ENCODE results near the gene KRTAP13-4.

- no peak for TF ChIP-seq CEBPB (IDR thresholded peaks at IDR 0.05)
- no peak for TF ChIP-seq PBX3 (IDR thresholded peaks at IDR 0.05)
- no peak for TF ChIP-seq POLR2A (IDR thresholded peaks at IDR 0.05; ENCODE audit: low read length)
- no peak for TF ChIP-seq EP300 (IDR thresholded peaks at IDR 0.05)
- no peak for TF ChIP-seq CTCF (IDR thresholded peaks at IDR 0.05)
- TF ChIP-seq RAD21 (conservative IDR thresholded peaks at IDR 0.05 in 1 of 2, IDR thresholded peaks at IDR 0.05 in 1 of 2), result no peak
- no peak for TF ChIP-seq HOXA7 (CRISPR knock-in tag; IDR thresholded peaks at IDR 0.05)
- no peak for TF ChIP-seq NR3C1 (IDR thresholded peaks at IDR 0.05)
- TF ChIP-seq ZFP36 (IDR thresholded peaks at IDR 0.05; ENCODE audit: borderline replicate concordance, partially characterized antibody), result no peak
- TF ChIP-seq HOXB13 (CRISPR knock-in tag; IDR thresholded peaks at IDR 0.05; ENCODE audit: low read depth), result no peak
- no peak for TF ChIP-seq KDM1A (IDR thresholded peaks at IDR 0.05; ENCODE audit: low read depth)
Observed at GRCh38 chr21:30415993-30416392, 14.0 kb upstream of the KRTAP13-4 start.
